ENCODE results near the gene SYNE3. TPM values are rescaled to one million over a fixed set of nuclear protein-coding genes. Genes with fewer than 3 reads are reported as not detected.

The SYNE3 gene
- total and polyA plus RNA-seq, 2 of the 8 experiments (the other 6 are each of a cell fraction or from before 2014, with no cell fraction given) = under 0.01 TPM; not detected in 1

- no peak for TF ChIP-seq RAD21 (IDR thresholded peaks at IDR 0.05 in 1 of 2, conservative IDR thresholded peaks at IDR 0.05 in 1 of 2; ENCODE audit: low read depth in 2 of 2, low read length in 2 of 2)
Measured at GRCh38 chr14:95505030-95505589, 11.3 kb downstream of the SYNE3 start (continued).

Data from H1 (cell line).